ENCODE data around the gene GULP1. TPM values are rescaled to one million over a fixed set of nuclear protein-coding genes. Genes with fewer than 3 reads are reported as not detected.

The GULP1 gene
- total and polyA plus RNA-seq, 10 of the 15 experiments (the other 5 are each of a cell fraction or from before 2014, with no cell fraction given) = 0.02 to 1.3 (median 0.15) TPM; not detected in 5

DNA sequence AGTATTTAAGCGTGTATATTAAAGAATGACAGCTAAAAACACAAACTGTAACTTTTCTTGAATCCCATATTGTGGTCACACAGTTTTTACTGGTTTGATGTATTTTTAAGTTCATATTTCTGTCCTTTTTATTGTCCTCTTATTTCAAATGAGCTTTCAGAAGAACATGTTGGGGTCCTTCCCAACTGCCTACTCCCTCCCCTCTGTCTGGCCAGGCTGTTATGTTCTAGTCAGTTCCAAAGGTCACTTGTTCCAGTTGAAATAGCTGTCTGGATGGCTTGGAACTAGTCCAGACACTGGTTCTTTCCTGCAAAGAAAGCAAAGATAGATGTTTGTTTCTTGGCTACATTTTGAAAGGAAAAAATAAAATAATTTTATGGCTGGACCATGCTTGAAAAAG lies 306.9 kb downstream of the GULP1 start (continued):
- TF ChIP-seq, protein P1, sequence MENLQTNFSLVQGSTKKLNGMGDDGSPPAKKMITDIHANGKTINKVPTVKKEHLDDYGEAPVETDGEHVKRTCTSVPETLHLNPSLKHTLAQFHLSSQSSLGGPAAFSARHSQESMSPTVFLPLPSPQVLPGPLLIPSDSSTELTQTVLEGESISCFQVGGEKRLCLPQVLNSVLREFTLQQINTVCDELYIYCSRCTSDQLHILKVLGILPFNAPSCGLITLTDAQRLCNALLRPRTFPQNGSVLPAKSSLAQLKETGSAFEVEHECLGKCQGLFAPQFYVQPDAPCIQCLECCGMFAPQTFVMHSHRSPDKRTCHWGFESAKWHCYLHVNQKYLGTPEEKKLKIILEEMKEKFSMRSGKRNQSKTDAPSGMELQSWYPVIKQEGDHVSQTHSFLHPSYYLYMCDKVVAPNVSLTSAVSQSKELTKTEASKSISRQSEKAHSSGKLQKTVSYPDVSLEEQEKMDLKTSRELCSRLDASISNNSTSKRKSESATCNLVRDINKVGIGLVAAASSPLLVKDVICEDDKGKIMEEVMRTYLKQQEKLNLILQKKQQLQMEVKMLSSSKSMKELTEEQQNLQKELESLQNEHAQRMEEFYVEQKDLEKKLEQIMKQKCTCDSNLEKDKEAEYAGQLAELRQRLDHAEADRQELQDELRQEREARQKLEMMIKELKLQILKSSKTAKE (IDR thresholded peaks at IDR 0.05; ENCODE audit: low read depth, poor library complexity, severe bottlenecking) = no peak
- TF ChIP-seq FOS (IDR thresholded peaks at IDR 0.05; ENCODE audit: borderline replicate concordance, extremely low read depth, insufficient read length) = no peak

DNA sequence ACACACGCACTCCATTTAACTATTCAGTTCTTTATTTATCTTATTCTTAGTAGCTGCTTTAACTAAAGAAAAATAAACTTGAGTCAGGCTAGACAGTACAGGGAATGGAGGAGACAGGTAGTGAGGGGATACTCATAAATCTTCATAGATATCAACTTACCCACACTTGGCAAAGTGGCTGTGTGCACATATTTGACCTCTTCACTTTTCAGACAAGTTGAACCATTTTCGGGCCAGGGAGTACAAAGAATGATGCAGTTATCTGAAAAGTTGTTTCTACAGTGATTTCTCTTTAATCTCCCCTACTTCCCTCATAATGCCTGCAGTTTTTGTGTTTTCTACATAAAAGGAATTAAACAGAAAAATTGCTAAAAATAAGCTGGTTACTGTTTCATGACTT lies 307.5 kb downstream of the GULP1 start:
- Histone ChIP-seq H3K36me3 (ENCODE audit: control insufficient read depth in 2 of 2, insufficient read depth in 2 of 2, low read length in 1 of 2) (no peaks in the 10 kb centered on the region), H3K27me3 (replicated peaks in 1 of 2; ENCODE audit: control insufficient read depth in 2 of 2, insufficient read depth in 2 of 2, low read length in 1 of 2) (no peaks in the 10 kb centered on the region), H3K4me3 (no peak overlapping the region), H3K9ac (ENCODE audit: control insufficient read depth, insufficient read depth, low read length) (no peak overlapping the region), H3K79me2 (ENCODE audit: control insufficient read depth, insufficient read depth, low read length) (no peaks in the 10 kb centered on the region), H3K27ac (ENCODE audit: control insufficient read depth, insufficient read depth) (no peak overlapping the region), H2AFZ (ENCODE audit: control insufficient read depth, low read depth, low read length) (no peak overlapping the region), H3K9me3 (replicated peaks; ENCODE audit: control insufficient read depth, insufficient read depth, low read length) (no peaks in the 10 kb centered on the region), H3K4me1 (ENCODE audit: control insufficient read depth, insufficient read depth, low read length) (no peaks in the 10 kb centered on the region), H4K20me1 (ENCODE audit: control insufficient read depth, insufficient read depth) (no peaks in the 10 kb centered on the region), H3K4me2 (ENCODE audit: control insufficient read depth, insufficient read depth) (no peak overlapping the region)
- FAIRE-seq = no peak
- no TSS peak for BruUV-seq (replicated peaks)
- ChIA-PET SMC1A (ENCODE audit: uncharacterized antibody, unreplicated experiment) (no interaction called here), RAD21 (ENCODE audit: unreplicated experiment) (no interaction called here), POLR2A (no interaction called here), CTCF (no interaction called here)
- 2% methylated on average over 2 of the region's 2 CpGs for WGBS (ENCODE audit: insufficient coverage, insufficient replicate concordance, low lambda C conversion rate, missing lambda C conversion rate)
- DNase-seq (ENCODE audit: low read depth, low spot score) = no peak
- no peak for ATAC-seq
- intact Hi-C loops (cut with micrococcal nuclease; ENCODE audit: unreplicated experiment) (no loop called here), in situ Hi-C loops (cut with MboI) (no loop called here)
- TF ChIP-seq, protein P2, sequence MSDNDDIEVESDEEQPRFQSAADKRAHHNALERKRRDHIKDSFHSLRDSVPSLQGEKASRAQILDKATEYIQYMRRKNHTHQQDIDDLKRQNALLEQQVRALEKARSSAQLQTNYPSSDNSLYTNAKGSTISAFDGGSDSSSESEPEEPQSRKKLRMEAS (IDR thresholded peaks at IDR 0.05; ENCODE audit: low read depth, low read length) = no peak
- TF ChIP-seq MEF2A (IDR thresholded peaks at IDR 0.05; ENCODE audit: insufficient read depth, low read depth, low read length) = no peak
- TF ChIP-seq POU2F2 (IDR thresholded peaks at IDR 0.05; ENCODE audit: borderline replicate concordance, low read depth, low read length) = no peak
- no peak for TF ChIP-seq CHD1 (IDR thresholded peaks at IDR 0.05; ENCODE audit: low read depth, low read length)
- no peak for TF ChIP-seq BMI1 (IDR thresholded peaks at IDR 0.05; ENCODE audit: borderline replicate concordance)
- TF ChIP-seq, protein P3, sequence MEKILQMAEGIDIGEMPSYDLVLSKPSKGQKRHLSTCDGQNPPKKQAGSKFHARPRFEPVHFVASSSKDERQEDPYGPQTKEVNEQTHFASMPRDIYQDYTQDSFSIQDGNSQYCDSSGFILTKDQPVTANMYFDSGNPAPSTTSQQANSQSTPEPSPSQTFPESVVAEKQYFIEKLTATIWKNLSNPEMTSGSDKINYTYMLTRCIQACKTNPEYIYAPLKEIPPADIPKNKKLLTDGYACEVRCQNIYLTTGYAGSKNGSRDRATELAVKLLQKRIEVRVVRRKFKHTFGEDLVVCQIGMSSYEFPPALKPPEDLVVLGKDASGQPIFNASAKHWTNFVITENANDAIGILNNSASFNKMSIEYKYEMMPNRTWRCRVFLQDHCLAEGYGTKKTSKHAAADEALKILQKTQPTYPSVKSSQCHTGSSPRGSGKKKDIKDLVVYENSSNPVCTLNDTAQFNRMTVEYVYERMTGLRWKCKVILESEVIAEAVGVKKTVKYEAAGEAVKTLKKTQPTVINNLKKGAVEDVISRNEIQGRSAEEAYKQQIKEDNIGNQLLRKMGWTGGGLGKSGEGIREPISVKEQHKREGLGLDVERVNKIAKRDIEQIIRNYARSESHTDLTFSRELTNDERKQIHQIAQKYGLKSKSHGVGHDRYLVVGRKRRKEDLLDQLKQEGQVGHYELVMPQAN (conservative IDR thresholded peaks at IDR 0.05) = no peak
- TF ChIP-seq, protein P4, sequence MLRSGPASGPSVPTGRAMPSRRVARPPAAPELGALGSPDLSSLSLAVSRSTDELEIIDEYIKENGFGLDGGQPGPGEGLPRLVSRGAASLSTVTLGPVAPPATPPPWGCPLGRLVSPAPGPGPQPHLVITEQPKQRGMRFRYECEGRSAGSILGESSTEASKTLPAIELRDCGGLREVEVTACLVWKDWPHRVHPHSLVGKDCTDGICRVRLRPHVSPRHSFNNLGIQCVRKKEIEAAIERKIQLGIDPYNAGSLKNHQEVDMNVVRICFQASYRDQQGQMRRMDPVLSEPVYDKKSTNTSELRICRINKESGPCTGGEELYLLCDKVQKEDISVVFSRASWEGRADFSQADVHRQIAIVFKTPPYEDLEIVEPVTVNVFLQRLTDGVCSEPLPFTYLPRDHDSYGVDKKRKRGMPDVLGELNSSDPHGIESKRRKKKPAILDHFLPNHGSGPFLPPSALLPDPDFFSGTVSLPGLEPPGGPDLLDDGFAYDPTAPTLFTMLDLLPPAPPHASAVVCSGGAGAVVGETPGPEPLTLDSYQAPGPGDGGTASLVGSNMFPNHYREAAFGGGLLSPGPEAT (IDR thresholded peaks at IDR 0.05; ENCODE audit: low read depth) = no peak
- no peak for TF ChIP-seq IKZF1 (conservative IDR thresholded peaks at IDR 0.05)
- no peak for TF ChIP-seq NBN (IDR thresholded peaks at IDR 0.05)
- TF ChIP-seq, protein P5, sequence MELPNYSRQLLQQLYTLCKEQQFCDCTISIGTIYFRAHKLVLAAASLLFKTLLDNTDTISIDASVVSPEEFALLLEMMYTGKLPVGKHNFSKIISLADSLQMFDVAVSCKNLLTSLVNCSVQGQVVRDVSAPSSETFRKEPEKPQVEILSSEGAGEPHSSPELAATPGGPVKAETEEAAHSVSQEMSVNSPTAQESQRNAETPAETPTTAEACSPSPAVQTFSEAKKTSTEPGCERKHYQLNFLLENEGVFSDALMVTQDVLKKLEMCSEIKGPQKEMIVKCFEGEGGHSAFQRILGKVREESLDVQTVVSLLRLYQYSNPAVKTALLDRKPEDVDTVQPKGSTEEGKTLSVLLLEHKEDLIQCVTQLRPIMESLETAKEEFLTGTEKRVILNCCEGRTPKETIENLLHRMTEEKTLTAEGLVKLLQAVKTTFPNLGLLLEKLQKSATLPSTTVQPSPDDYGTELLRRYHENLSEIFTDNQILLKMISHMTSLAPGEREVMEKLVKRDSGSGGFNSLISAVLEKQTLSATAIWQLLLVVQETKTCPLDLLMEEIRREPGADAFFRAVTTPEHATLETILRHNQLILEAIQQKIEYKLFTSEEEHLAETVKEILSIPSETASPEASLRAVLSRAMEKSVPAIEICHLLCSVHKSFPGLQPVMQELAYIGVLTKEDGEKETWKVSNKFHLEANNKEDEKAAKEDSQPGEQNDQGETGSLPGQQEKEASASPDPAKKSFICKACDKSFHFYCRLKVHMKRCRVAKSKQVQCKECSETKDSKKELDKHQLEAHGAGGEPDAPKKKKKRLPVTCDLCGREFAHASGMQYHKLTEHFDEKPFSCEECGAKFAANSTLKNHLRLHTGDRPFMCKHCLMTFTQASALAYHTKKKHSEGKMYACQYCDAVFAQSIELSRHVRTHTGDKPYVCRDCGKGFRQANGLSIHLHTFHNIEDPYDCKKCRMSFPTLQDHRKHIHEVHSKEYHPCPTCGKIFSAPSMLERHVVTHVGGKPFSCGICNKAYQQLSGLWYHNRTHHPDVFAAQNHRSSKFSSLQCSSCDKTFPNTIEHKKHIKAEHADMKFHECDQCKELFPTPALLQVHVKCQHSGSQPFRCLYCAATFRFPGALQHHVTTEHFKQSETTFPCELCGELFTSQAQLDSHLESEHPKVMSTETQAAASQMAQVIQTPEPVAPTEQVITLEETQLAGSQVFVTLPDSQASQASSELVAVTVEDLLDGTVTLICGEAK (IDR thresholded peaks at IDR 0.05; ENCODE audit: borderline replicate concordance) = no peak
- TF ChIP-seq SUPT20H (IDR thresholded peaks at IDR 0.05; ENCODE audit: borderline replicate concordance, control insufficient read depth, low read depth, low read length) = no peak
